OCI-LY7 (cell line): ENCODE data around the gene ZNF592. TPM values are rescaled to one million over a fixed set of nuclear protein-coding genes. Genes with fewer than 3 reads are reported as not detected.

Experiments used
- BruUV-seq: library from RNA; stranded (reverse); fragments of 400-500 nt; replicated peaks from 2 replicates; lab custom pipeline; 2021; lab: Mats Ljungman, UMichigan
- CTCF ChIA-PET: fragments of 300-600 bp; sonication (Branson Sonifier 250); formaldehyde crosslinking; loops from one replicate; lab custom pipeline; 2022; ENCODE audit warnings: antibody characterized with exemption; ENCODE audit not compliant: unreplicated experiment; lab: Charles Lee
- POLR2A ChIA-PET: fragments of 300-600 bp; sonication (Branson Sonifier 250); formaldehyde crosslinking; loops from one replicate; lab custom pipeline; 2022; ENCODE audit warnings: antibody characterized with exemption; lab: Charles Lee
- DNase-seq: peaks from one replicate; pipeline ENCODE4 v3.0.0-alpha.2; 2015; ENCODE audit warnings: low spot score
- H2AFZ ChIP-seq: fragments of 200-600 bp; sonication (generic), shearing (Covaris generic); 2 replicates; pipeline ENCODE4 v1.6.1; 2014; ENCODE audit warnings: mild to moderate bottlenecking, antibody characterized with exemption, low read length, moderate library complexity
- H3K27ac ChIP-seq: fragments of 200-600 bp; sonication (generic); 2 replicates; pipeline ENCODE4 v1.5.1; 2014; ENCODE audit warnings: mixed run types, low read depth, mild to moderate bottlenecking, moderate library complexity, low read length, inconsistent platforms; ENCODE audit not compliant: poor library complexity, severe bottlenecking
- H3K36me3 ChIP-seq: fragments of 200-600 bp; sonication (generic); 2 replicates; pipeline ENCODE4 v1.6.1; 2014; ENCODE audit warnings: mild to moderate bottlenecking, antibody characterized with exemption, low read length, moderate library complexity, mixed read lengths; ENCODE audit not compliant: insufficient read depth
- H3K4me1 ChIP-seq: fragments of 200-600 bp; sonication (generic); 2 replicates; pipeline ENCODE4 v1.5.1; 2014; ENCODE audit warnings: mild to moderate bottlenecking, low read length; ENCODE audit not compliant: insufficient read depth, poor library complexity, severe bottlenecking
- H3K4me2 ChIP-seq: fragments of 200-600 bp; sonication (generic); 2 replicates; pipeline ENCODE4 v1.6.1; 2014; ENCODE audit warnings: mild to moderate bottlenecking, low read length
- H3K4me3 ChIP-seq: fragments of 200-600 bp; sonication (generic); 2 replicates; pipeline ENCODE4 v1.5.1; 2014; ENCODE audit warnings: mild to moderate bottlenecking, low read depth, low read length; ENCODE audit not compliant: poor library complexity, severe bottlenecking
- H3K79me2 ChIP-seq: fragments of 200-600 bp; sonication (generic); 2 replicates; pipeline ENCODE4 v1.6.1; 2016; ENCODE audit warnings: low read depth, mild to moderate bottlenecking, low read length, moderate library complexity, mixed read lengths; ENCODE audit not compliant: insufficient read depth
- H3K9me2 ChIP-seq: fragments of 200-600 bp; sonication (generic); 2 replicates; pipeline ENCODE4 v1.6.1; 2016; ENCODE audit warnings: mild to moderate bottlenecking, low read length, mixed read lengths; ENCODE audit not compliant: insufficient read depth
- H3K9me3 ChIP-seq: fragments of 200-600 bp; sonication (generic); 2 replicates; pipeline ENCODE4 v1.6.1; 2014; ENCODE audit warnings: mild to moderate bottlenecking, mixed run types, low read length, mixed read lengths
- H4K20me1 ChIP-seq: fragments of 200-600 bp; sonication (generic); 2 replicates; pipeline ENCODE4 v1.6.1; 2014; ENCODE audit warnings: mild to moderate bottlenecking, antibody characterized with exemption, low read length, moderate library complexity, mixed read lengths; ENCODE audit not compliant: insufficient read depth
- CTCF ChIP-seq: fragments of 200-600 bp; sonication (generic); conservative IDR thresholded peaks from 2 replicates; pipeline ENCODE4 v1.5.1; 2014; ENCODE audit warnings: mild to moderate bottlenecking, antibody characterized with exemption, low read length, moderate library complexity, mixed read lengths
- EZH2phosphoT487 ChIP-seq: fragments of 200-600 bp; sonication (generic); IDR thresholded peaks from 2 replicates; pipeline ENCODE4 v1.6.1; 2018; ENCODE audit warnings: low read depth, borderline replicate concordance, mild to moderate bottlenecking, mixed run types, antibody characterized with exemption, low read length, moderate library complexity, mixed read lengths
- intact Hi-C: fragments of 100-400 bp; cut with micrococcal nuclease; formaldehyde crosslinking; loops from one replicate; pipeline ENCODE4 v1.10.0; 2022; ENCODE audit not compliant: unreplicated experiment
- total RNA-seq, 2 experiments: library from RNA; depleted of rRNA in 1 of 2; stranded (reverse); fragments of >200 nt in 1 of 2; shearing (Covaris generic) in 1 of 2; gene quantifications; 2 replicates each; pipeline ENCODE4 v1.2.3, GENCODE V29; 2014 to 2022

ZNF592 gene
- total RNA-seq, 2 experiments from 2014 or later: 23.0 to 41.3 TPM

GRCh38 chr15:84817466-84818081 is 69.2 kb downstream of the ZNF592 start:
- Histone ChIP-seq H4K20me1 (no peaks in the 10 kb centered on the region), H2AFZ (no peak overlapping the region), H3K4me3 (no peak overlapping the region), H3K27ac (no peak overlapping the region), H3K36me3 (no peaks in the 10 kb centered on the region), H3K9me2 (no peaks in the 10 kb centered on the region), H3K4me1 (no peaks in the 10 kb centered on the region), H3K4me2 (no peak overlapping the region), H3K9me3 (no peaks in the 10 kb centered on the region), H3K79me2 (no peaks in the 10 kb centered on the region)
- intact Hi-C loops: no loop called here
- ChIA-PET CTCF (no interaction called here), POLR2A (no interaction called here)
- BruUV-seq: no TSS peak
- no peak for TF ChIP-seq EZH2phosphoT487
- TF ChIP-seq CTCF: no peak
- DNase-seq: no peak

- CTCF ChIA-PET: no interaction called here
Observed at GRCh38 chr15:84818261-84819131, 70.1 kb downstream of the ZNF592 start.

More at GRCh38 chr15:84818261-84819131, 70.1 kb downstream of the ZNF592 start:
- intact Hi-C loops: no loop called here
- Histone ChIP-seq H3K9me3 (no peaks in the 10 kb centered on the region), H3K79me2 (no peaks in the 10 kb centered on the region), H3K27ac (no peak overlapping the region), H3K4me3 (no peak overlapping the region), H3K4me2 (no peak overlapping the region), H3K9me2 (no peaks in the 10 kb centered on the region), H3K36me3 (no peaks in the 10 kb centered on the region), H3K4me1 (no peaks in the 10 kb centered on the region), H4K20me1 (no peaks in the 10 kb centered on the region), H2AFZ (no peak overlapping the region)
- POLR2A ChIA-PET: no interaction called here
- BruUV-seq: no TSS peak
- TF ChIP-seq EZH2phosphoT487 (no peak), CTCF (no peak)
- DNase-seq: peak; percentile 11
